Colonic mucosa (tissue), 4 donors: ENCODE measurements around the gene MUC13. TPM values are rescaled to one million over a fixed set of nuclear protein-coding genes. Genes with fewer than 3 reads are reported as not detected.

Experiments used
- DNase-seq: peaks from one replicate; pipeline ENCODE4 v3.0.0-alpha.2; 2020
- H3K27ac ChIP-seq: fragments of 200-600 bp; one replicate; pipeline ENCODE4 v1.8.0; 2021
- H3K27me3 ChIP-seq: fragments of 200-600 bp; one replicate; pipeline ENCODE4 v1.8.0; 2021
- H3K36me3 ChIP-seq: fragments of 200-600 bp; one replicate; pipeline ENCODE4 v1.8.0; 2021
- H3K4me1 ChIP-seq: fragments of 200-600 bp; one replicate; pipeline ENCODE4 v1.8.0; 2021; ENCODE audit warnings: mild to moderate bottlenecking
- H3K4me3 ChIP-seq: fragments of 200-600 bp; one replicate; pipeline ENCODE4 v1.8.0; 2021
- H3K9ac ChIP-seq, 2 donors: one replicate each; pipeline ENCODE4 v1.7.0; 2013; ENCODE audit warnings: control low read depth in 2 of 2, low read depth in 2 of 2, low read length in 2 of 2
- H3K9me3 ChIP-seq: fragments of 200-600 bp; one replicate; pipeline ENCODE4 v1.8.0; 2021
- intact Hi-C: fragments of 100-400 bp; cut with DNase I; formaldehyde crosslinking; loops from one replicate; pipeline ENCODE4 v1.14.1; 2022
- total RNA-seq, 2 donors: library from RNA; stranded (reverse); fragmentation: NEBNext Ultra II Directional in 1 of 2; extraction: Animal tissue kit (Norgen Biotek cat#: 25700) in 1 of 2; gene quantifications; one replicate each; pipeline ENCODE4 v1.2.1, GENCODE V29; 2021
- TF ChIP-seq, protein P1 (sequence below): fragments of 200-600 bp; IDR thresholded peaks from one replicate; pipeline ENCODE4 v1.8.0; 2022; ENCODE audit warnings: antibody characterized with exemption, mild to moderate bottlenecking
- donor health status: healthy.
- donor health status: DM: no; HTN: no; CAD: no.
- donor health status: DM: no; HTN: no; CAD: no.

MUC13 gene
- total RNA-seq, 2 donors from 2014 or later: 360 to 853 TPM

- Histone ChIP-seq H3K4me3 (no peak overlapping the region), H3K4me1 (no peaks in the 10 kb centered on the region), H3K27ac (no peak overlapping the region), H3K9ac (no peak overlapping the region), H3K36me3 (peaks cover 5% of the 10 kb centered on the region), H3K9me3 (no peaks in the 10 kb centered on the region), H3K27me3 (no peaks in the 10 kb centered on the region)
- TF ChIP-seq, protein P1, sequence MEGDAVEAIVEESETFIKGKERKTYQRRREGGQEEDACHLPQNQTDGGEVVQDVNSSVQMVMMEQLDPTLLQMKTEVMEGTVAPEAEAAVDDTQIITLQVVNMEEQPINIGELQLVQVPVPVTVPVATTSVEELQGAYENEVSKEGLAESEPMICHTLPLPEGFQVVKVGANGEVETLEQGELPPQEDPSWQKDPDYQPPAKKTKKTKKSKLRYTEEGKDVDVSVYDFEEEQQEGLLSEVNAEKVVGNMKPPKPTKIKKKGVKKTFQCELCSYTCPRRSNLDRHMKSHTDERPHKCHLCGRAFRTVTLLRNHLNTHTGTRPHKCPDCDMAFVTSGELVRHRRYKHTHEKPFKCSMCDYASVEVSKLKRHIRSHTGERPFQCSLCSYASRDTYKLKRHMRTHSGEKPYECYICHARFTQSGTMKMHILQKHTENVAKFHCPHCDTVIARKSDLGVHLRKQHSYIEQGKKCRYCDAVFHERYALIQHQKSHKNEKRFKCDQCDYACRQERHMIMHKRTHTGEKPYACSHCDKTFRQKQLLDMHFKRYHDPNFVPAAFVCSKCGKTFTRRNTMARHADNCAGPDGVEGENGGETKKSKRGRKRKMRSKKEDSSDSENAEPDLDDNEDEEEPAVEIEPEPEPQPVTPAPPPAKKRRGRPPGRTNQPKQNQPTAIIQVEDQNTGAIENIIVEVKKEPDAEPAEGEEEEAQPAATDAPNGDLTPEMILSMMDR: no peak
- intact Hi-C loops: no loop called here
- no peak for DNase-seq
Observed at GRCh38 chr3:124916837-124917409, 17.6 kb downstream of the MUC13 start.

- H3K27ac ChIP-seq: no peak overlapping the region
- H3K4me3 ChIP-seq: no peak overlapping the region
- no peaks in the 10 kb centered on the region for H3K9me3 ChIP-seq
- no peaks in the 10 kb centered on the region for H3K27me3 ChIP-seq
- DNase-seq: no peak
- TF ChIP-seq, protein P1: no peak
- H3K9ac ChIP-seq: no peak overlapping the region
- intact Hi-C loops: no loop called here
- no peaks in the 10 kb centered on the region for H3K4me1 ChIP-seq
- peaks cover 5% of the 10 kb centered on the region for H3K36me3 ChIP-seq
Observed at GRCh38 chr3:124915254-124915653, 19.3 kb downstream of the MUC13 start.

GRCh38 chr3:124907957-124908356 lies 26.6 kb downstream of the MUC13 start:
- no peaks in the 10 kb centered on the region for H3K4me1 ChIP-seq
- intact Hi-C loops: no loop called here
- no peaks in the 10 kb centered on the region for H3K9me3 ChIP-seq
- no peaks in the 10 kb centered on the region for H3K27me3 ChIP-seq
- TF ChIP-seq, protein P1: no peak
- DNase-seq: no peak
- H3K27ac ChIP-seq: no peak overlapping the region
- H3K9ac ChIP-seq: no peak overlapping the region
- no peak overlapping the region for H3K4me3 ChIP-seq
- H3K36me3 ChIP-seq: peaks cover 14% of the 10 kb centered on the region

- intact Hi-C loops: no loop called here
- DNase-seq: no peak
- TF ChIP-seq, protein P1: no peak
- Histone ChIP-seq H3K9ac (no peak overlapping the region), H3K27me3 (no peaks in the 10 kb centered on the region), H3K4me1 (no peaks in the 10 kb centered on the region), H3K27ac (no peak overlapping the region), H3K9me3 (no peaks in the 10 kb centered on the region), H3K4me3 (no peak overlapping the region), H3K36me3 (peaks cover 14% of the 10 kb centered on the region)
Observed at GRCh38 chr3:124904835-124905492, 29.6 kb downstream of the MUC13 start.

GRCh38 chr3:124903896-124904834 lies 30.4 kb downstream of the MUC13 start:
- intact Hi-C loops: no loop called here
- peaks cover 10% of the 10 kb centered on the region for H3K36me3 ChIP-seq
- no peak overlapping the region for H3K27ac ChIP-seq
- no peaks in the 10 kb centered on the region for H3K27me3 ChIP-seq
- DNase-seq: no peak
- H3K4me3 ChIP-seq: no peak overlapping the region
- no peak overlapping the region for H3K9ac ChIP-seq
- H3K9me3 ChIP-seq: no peaks in the 10 kb centered on the region
- no peaks in the 10 kb centered on the region for H3K4me1 ChIP-seq
- TF ChIP-seq, protein P1: no peak
